ENCODE results near the gene SDCBP2. TPM values are rescaled to one million over a fixed set of nuclear protein-coding genes. Genes with fewer than 3 reads are reported as not detected.

Gene SDCBP2
- total and polyA plus RNA-seq, 2 of the 4 experiments (the other 2 are of a cell fraction) = 0.54 to 1.3 TPM

DNA sequence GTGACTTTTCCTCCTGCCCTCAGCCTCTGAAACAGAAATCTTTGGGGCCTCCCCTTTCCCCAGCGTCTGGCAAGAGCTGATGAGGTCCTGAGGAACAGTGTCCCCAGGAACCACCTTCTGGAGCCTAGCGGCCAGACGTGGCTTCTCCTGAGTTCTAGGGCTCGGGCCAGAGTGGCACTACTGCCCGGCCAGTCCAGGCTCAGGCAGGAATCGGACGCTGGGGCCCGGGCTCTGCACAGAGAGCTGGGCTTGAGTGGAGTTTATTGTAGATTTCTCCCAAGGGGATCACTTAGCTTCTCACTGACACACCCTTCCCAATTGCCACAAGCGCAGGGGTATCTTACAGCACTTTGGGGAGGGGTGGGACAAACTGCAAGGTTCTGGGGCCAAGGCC is 20.2 kb downstream of the SDCBP2 start:
- H2AK5ac ChIP-seq (ENCODE audit: low read depth, low read length) = no peak overlapping the region
- no peak for ATAC-seq (ENCODE audit: low read depth)
- CTCF ChIA-PET = no interaction called here
- no peak overlapping the region for H3K27ac ChIP-seq (ENCODE audit: insufficient read depth, low read length)
- dilution Hi-C loops (cut with HindIII; ENCODE audit: low sequenced_read_pairs, unreplicated experiment) (no loop called here), intact Hi-C loops (cut with micrococcal nuclease) (no loop called here), in situ Hi-C loops (cut with MboI; ENCODE audit: low sequenced_read_pairs) (no loop called here)
- no peaks in the 10 kb centered on the region; the same call in 1 of the 2 replicates for H3K9me1 ChIP-seq (ENCODE audit: insufficient read depth, low read length)
- 80% methylated on average over 1 of the region's 9 CpGs; no CpG with 5 or more reads in 1 of the 2 experiments for WGBS, 2 experiments (ENCODE audit: extremely low coverage in 2 of 2, insufficient read length in 1 of 2)
- H2BK15ac ChIP-seq (ENCODE audit: low read depth, low read length) = no peak overlapping the region
- no peaks in the 10 kb centered on the region for H3K79me1 ChIP-seq (ENCODE audit: low read depth in 1 of 2, low read length in 2 of 2)
- no peaks in the 10 kb centered on the region for H3K9me3 ChIP-seq (ENCODE audit: control insufficient read depth, insufficient read depth, low read length)
- no peak overlapping the region for H3K18ac ChIP-seq (ENCODE audit: low read depth, low read length)
- no peak for TF ChIP-seq POLR2A (IDR thresholded peaks at IDR 0.05; ENCODE audit: low read depth, low read length)
- TF ChIP-seq CEBPB (IDR thresholded peaks at IDR 0.05; ENCODE audit: low read depth, low read length) = no peak
- TF ChIP-seq RCOR1 (IDR thresholded peaks at IDR 0.05; ENCODE audit: insufficient replicate concordance, low read length) = no peak
- TF ChIP-seq BHLHE40 (IDR thresholded peaks at IDR 0.05; ENCODE audit: low read depth, low read length) = no peak
- TF ChIP-seq MAFK (IDR thresholded peaks at IDR 0.05; ENCODE audit: low read depth, low read length) = no peak
- TF ChIP-seq, protein P1, sequence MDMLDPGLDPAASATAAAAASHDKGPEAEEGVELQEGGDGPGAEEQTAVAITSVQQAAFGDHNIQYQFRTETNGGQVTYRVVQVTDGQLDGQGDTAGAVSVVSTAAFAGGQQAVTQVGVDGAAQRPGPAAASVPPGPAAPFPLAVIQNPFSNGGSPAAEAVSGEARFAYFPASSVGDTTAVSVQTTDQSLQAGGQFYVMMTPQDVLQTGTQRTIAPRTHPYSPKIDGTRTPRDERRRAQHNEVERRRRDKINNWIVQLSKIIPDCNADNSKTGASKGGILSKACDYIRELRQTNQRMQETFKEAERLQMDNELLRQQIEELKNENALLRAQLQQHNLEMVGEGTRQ (IDR thresholded peaks at IDR 0.05; ENCODE audit: low read depth, low read length) = no peak
- no peak for TF ChIP-seq FOS (IDR thresholded peaks at IDR 0.05; ENCODE audit: low read depth, low read length)
- H2BK120ac ChIP-seq (ENCODE audit: low read depth, low read length) = no peak overlapping the region
- BruUV-seq (replicated peaks) = no TSS peak
- H2BK5ac ChIP-seq (ENCODE audit: low read depth, low read length, poor library complexity, severe bottlenecking) = no peak overlapping the region
- H3K4me1 ChIP-seq (ENCODE audit: control insufficient read depth, insufficient read depth, low read length) = no peaks in the 10 kb centered on the region
- H3K4ac ChIP-seq (ENCODE audit: low read depth, low read length) = no peak overlapping the region
- H4K20me1 ChIP-seq (ENCODE audit: insufficient read depth, low read length) = no peaks in the 10 kb centered on the region
- H3K36me3 ChIP-seq (ENCODE audit: control insufficient read depth, insufficient read depth, low read length) = peaks cover 10% of the 10 kb centered on the region
- H2BK20ac ChIP-seq (ENCODE audit: low read depth, low read length) = no peak overlapping the region
- no peak overlapping the region for H3K23ac ChIP-seq (ENCODE audit: low read depth, low read length)
- H3K14ac ChIP-seq (replicated peaks; ENCODE audit: low read depth, low read length) = no peak overlapping the region
- H3K56ac ChIP-seq (ENCODE audit: extremely low read depth, insufficient read depth, low read length) = no peak overlapping the region
- no peak overlapping the region for H4K5ac ChIP-seq (ENCODE audit: low read depth, low read length)
- H3K4me2 ChIP-seq (ENCODE audit: low read depth, low read length) = no peak overlapping the region
- POLR2A ChIA-PET (ENCODE audit: unreplicated experiment) = no interaction called here
- no peak for DNase-seq
- no peaks in the 10 kb centered on the region for H3K27me3 ChIP-seq (ENCODE audit: control insufficient read depth, insufficient read depth, low read length)
- H2AFZ ChIP-seq (replicated peaks; ENCODE audit: low read length, poor library complexity) = peak overlapping the region; percentile 14
- no peak overlapping the region for H3K9ac ChIP-seq (ENCODE audit: low read depth, low read length)
- H2AK9ac ChIP-seq (replicated peaks; ENCODE audit: low read depth, low read length, poor library complexity) = no peak overlapping the region
- no peak overlapping the region for H3K4me3 ChIP-seq (ENCODE audit: insufficient read depth, low read depth, low read length)
- no peak overlapping the region for H4K91ac ChIP-seq (ENCODE audit: insufficient read depth, low read depth, low read length)
- H4K8ac ChIP-seq (ENCODE audit: low read depth in 2 of 2, low read length in 2 of 2) = no peak overlapping the region

Data from IMR-90 (cell line).